Measurements from ENCODE around the gene LURAP1L.
"Not testable (repeated sequence)": the region's sequence is repeated elsewhere in the genome, so short reads cannot be mapped to it uniquely, and the experiment has no call there.

Gene LURAP1L

DNA sequence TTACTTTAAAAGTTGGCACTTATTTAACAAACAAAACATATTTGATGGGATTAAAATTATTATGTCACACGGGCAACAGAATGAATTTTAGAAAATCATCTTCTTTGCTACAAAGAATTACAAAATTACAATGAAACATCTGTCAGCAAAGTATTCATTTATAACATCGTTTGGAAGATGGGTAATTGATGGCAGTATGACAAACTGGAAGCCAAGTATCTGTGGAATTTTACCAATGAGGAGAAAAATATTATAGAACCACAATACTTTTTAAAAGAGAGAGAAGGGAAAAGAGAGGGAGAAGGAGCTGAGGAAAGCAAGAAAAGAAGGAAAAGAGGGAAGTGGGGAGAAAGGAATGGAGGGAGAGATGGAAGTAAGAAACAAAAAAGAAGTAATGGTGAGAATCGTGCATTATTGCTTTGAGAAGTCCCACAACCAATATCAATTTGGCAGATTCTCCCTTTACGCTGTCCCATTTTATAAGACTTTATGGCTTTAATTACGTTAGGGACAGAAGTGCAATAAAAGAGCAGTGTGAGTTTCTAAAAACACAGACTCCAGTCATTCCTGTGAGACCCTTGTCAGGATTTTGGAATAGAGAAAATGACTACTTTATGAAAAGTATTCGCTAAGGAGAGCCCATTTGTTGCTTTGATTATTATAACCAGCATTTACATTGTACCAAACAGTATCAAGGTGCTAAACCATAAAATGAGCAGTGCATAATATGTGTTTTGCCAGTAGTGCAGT, 76.7 kb downstream of the LURAP1L start:
- peaks cover 2% of the 10 kb centered on the region for H3K4me1 ChIP-seq (ENCODE audit: control insufficient read depth, insufficient read depth, low read length)
- no peaks in the 10 kb centered on the region for H3K27me3 ChIP-seq (ENCODE audit: control insufficient read depth, insufficient read depth, low read length)
- H3K9me3 ChIP-seq (ENCODE audit: control insufficient read depth, insufficient read depth, low read length), result no peaks in the 10 kb centered on the region
- H3K36me3 ChIP-seq (ENCODE audit: control insufficient read depth, insufficient read depth, low read length), result no peaks in the 10 kb centered on the region
- H3K9ac ChIP-seq (ENCODE audit: low read depth, low read length), result no peak overlapping the region
- H3K4me3 ChIP-seq (ENCODE audit: low read depth, low read length), result no peak overlapping the region

- Histone ChIP-seq H3K4me1 (ENCODE audit: control insufficient read depth, insufficient read depth, low read length) (peaks cover 4% of the 10 kb centered on the region), H3K27me3 (ENCODE audit: control insufficient read depth, insufficient read depth, low read length) (no peaks in the 10 kb centered on the region), H3K9me3 (ENCODE audit: control insufficient read depth, insufficient read depth, low read length) (no peaks in the 10 kb centered on the region), H3K9ac (ENCODE audit: low read depth, low read length) (no peak overlapping the region), H3K4me3 (ENCODE audit: low read depth, low read length) (no peak overlapping the region), H3K36me3 (ENCODE audit: control insufficient read depth, insufficient read depth, low read length) (no peaks in the 10 kb centered on the region)
Observed at GRCh38 chr9:12853051-12853450, 78.2 kb downstream of the LURAP1L start.

GRCh38 chr9:12854221-12854620, 79.4 kb downstream of the LURAP1L start:
- no peaks in the 10 kb centered on the region for H3K36me3 ChIP-seq (ENCODE audit: control insufficient read depth, insufficient read depth, low read length)
- no peaks in the 10 kb centered on the region for H3K9me3 ChIP-seq (ENCODE audit: control insufficient read depth, insufficient read depth, low read length)
- H3K4me1 ChIP-seq (ENCODE audit: control insufficient read depth, insufficient read depth, low read length), result peaks cover 4% of the 10 kb centered on the region
- no peak overlapping the region for H3K4me3 ChIP-seq (ENCODE audit: low read depth, low read length)
- H3K27me3 ChIP-seq (ENCODE audit: control insufficient read depth, insufficient read depth, low read length), result no peaks in the 10 kb centered on the region
- no peak overlapping the region for H3K9ac ChIP-seq (ENCODE audit: low read depth, low read length)

GRCh38 chr9:12855066-12855465, 80.2 kb downstream of the LURAP1L start:
- no peak overlapping the region for H3K9ac ChIP-seq (ENCODE audit: low read depth, low read length)
- no peaks in the 10 kb centered on the region for H3K27me3 ChIP-seq (ENCODE audit: control insufficient read depth, insufficient read depth, low read length)
- H3K4me1 ChIP-seq (ENCODE audit: control insufficient read depth, insufficient read depth, low read length), result peaks cover 8% of the 10 kb centered on the region
- no peak overlapping the region for H3K4me3 ChIP-seq (ENCODE audit: low read depth, low read length)
- no peaks in the 10 kb centered on the region for H3K9me3 ChIP-seq (ENCODE audit: control insufficient read depth, insufficient read depth, low read length)
- no peaks in the 10 kb centered on the region for H3K36me3 ChIP-seq (ENCODE audit: control insufficient read depth, insufficient read depth, low read length)

DNA sequence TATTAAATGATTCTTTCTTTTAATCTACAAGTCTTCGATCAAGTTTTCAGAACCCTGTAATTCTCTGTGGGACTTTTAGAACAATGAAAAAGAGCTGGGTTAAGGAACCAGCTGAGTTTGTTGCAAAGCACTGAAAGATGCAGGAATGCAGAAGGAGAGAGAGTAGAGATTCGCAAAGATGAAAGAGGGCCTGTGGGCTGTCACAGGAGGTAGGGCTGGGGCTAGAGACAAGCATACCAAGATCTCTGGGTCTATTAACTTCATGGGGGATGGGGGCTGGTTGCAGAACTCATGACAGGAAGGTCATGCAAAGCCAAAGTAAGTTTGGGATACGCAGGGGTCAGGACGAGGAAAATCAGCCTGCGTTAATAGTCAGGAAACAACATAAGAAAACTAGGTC, 81.8 kb downstream of the LURAP1L start:
- Histone ChIP-seq H3K36me3 (ENCODE audit: control insufficient read depth, insufficient read depth, low read length) (no peaks in the 10 kb centered on the region), H3K4me1 (ENCODE audit: control insufficient read depth, insufficient read depth, low read length) (peaks cover 8% of the 10 kb centered on the region), H3K9ac (ENCODE audit: low read depth, low read length) (no peak overlapping the region), H3K4me3 (ENCODE audit: low read depth, low read length) (no peak overlapping the region), H3K27me3 (ENCODE audit: control insufficient read depth, insufficient read depth, low read length) (no peaks in the 10 kb centered on the region), H3K9me3 (ENCODE audit: control insufficient read depth, insufficient read depth, low read length) (no peaks in the 10 kb centered on the region)

GRCh38 chr9:12859704-12860251, 85.0 kb downstream of the LURAP1L start:
- no peaks in the 10 kb centered on the region for H3K27me3 ChIP-seq (ENCODE audit: control insufficient read depth, insufficient read depth, low read length)
- no peak overlapping the region for H3K9ac ChIP-seq (ENCODE audit: low read depth, low read length)
- H3K36me3 ChIP-seq (ENCODE audit: control insufficient read depth, insufficient read depth, low read length), result no peaks in the 10 kb centered on the region
- no peak overlapping the region for H3K4me3 ChIP-seq (ENCODE audit: low read depth, low read length)
- no peaks in the 10 kb centered on the region for H3K9me3 ChIP-seq (ENCODE audit: control insufficient read depth, insufficient read depth, low read length)
- H3K4me1 ChIP-seq (ENCODE audit: control insufficient read depth, insufficient read depth, low read length), result peaks cover 8% of the 10 kb centered on the region

- Histone ChIP-seq H3K27me3 (ENCODE audit: control insufficient read depth, insufficient read depth, low read length) (no peaks in the 10 kb centered on the region), H3K36me3 (ENCODE audit: control insufficient read depth, insufficient read depth, low read length) (no peaks in the 10 kb centered on the region), H3K9me3 (ENCODE audit: control insufficient read depth, insufficient read depth, low read length) (no peaks in the 10 kb centered on the region), H3K4me3 (ENCODE audit: low read depth, low read length) (no peak overlapping the region), H3K4me1 (ENCODE audit: control insufficient read depth, insufficient read depth, low read length) (peaks cover 8% of the 10 kb centered on the region), H3K9ac (ENCODE audit: low read depth, low read length) (no peak overlapping the region)
Observed at GRCh38 chr9:12860998-12861397, 86.2 kb downstream of the LURAP1L start.

GRCh38 chr9:12862611-12863410, 88.0 kb downstream of the LURAP1L start:
- Histone ChIP-seq H3K4me1 (ENCODE audit: control insufficient read depth, insufficient read depth, low read length) (peaks cover 5% of the 10 kb centered on the region), H3K4me3 (ENCODE audit: low read depth, low read length) (no peak overlapping the region), H3K36me3 (ENCODE audit: control insufficient read depth, insufficient read depth, low read length) (no peaks in the 10 kb centered on the region), H3K27me3 (ENCODE audit: control insufficient read depth, insufficient read depth, low read length) (no peaks in the 10 kb centered on the region), H3K9me3 (ENCODE audit: control insufficient read depth, insufficient read depth, low read length) (no peaks in the 10 kb centered on the region), H3K9ac (ENCODE audit: low read depth, low read length) (no peak overlapping the region)

- Histone ChIP-seq H3K4me1 (ENCODE audit: control insufficient read depth, insufficient read depth, low read length) (peaks cover 5% of the 10 kb centered on the region), H3K4me3 (ENCODE audit: low read depth, low read length) (no peak overlapping the region), H3K9ac (ENCODE audit: low read depth, low read length) (no peak overlapping the region), H3K27me3 (ENCODE audit: control insufficient read depth, insufficient read depth, low read length) (no peaks in the 10 kb centered on the region), H3K36me3 (ENCODE audit: control insufficient read depth, insufficient read depth, low read length) (no peaks in the 10 kb centered on the region), H3K9me3 (ENCODE audit: control insufficient read depth, insufficient read depth, low read length) (no peaks in the 10 kb centered on the region)
Observed at GRCh38 chr9:12863618-12864017, 88.8 kb downstream of the LURAP1L start.

DNA sequence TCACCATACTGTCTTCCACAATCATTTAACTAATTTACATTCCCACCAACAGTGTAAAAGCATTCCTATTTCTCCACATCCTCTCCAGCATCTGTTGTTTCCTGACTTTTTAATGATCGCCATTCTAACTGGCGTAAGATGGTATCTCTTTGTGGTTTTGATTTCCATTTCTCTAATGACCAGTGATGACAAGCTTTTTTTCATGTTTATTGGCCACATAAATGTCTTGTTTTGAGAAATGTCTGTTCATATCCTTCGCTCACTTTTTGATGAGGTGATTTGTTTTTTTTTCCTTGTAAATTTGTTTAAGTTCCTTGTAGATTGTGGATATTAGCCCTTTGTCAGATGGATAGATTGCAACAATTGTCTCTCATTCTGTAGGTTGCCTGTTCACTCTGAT, 90.6 kb downstream of the LURAP1L start:
- H3K4me3 ChIP-seq (ENCODE audit: low read depth, low read length); H3K9me3 ChIP-seq (ENCODE audit: control insufficient read depth, insufficient read depth, low read length); H3K4me1 ChIP-seq (ENCODE audit: control insufficient read depth, insufficient read depth, low read length); H3K9ac ChIP-seq (ENCODE audit: low read depth, low read length); H3K36me3 ChIP-seq (ENCODE audit: control insufficient read depth, insufficient read depth, low read length); H3K27me3 ChIP-seq (ENCODE audit: control insufficient read depth, insufficient read depth, low read length): not testable (repeated sequence)

All from iPS-15b (cell line).